OCI-LY1 (cell line): ENCODE results near the gene PARD3B.

Experiments used
- H2AFZ ChIP-seq: fragments of 200-600 bp; sonication (generic), shearing (Covaris generic); 2 replicates; pipeline ENCODE4 v1.6.0; 2014; ENCODE audit warnings: antibody characterized with exemption, mild to moderate bottlenecking, low read length
- H3F3A ChIP-seq: fragments of 200-600 bp; sonication (generic), shearing (Covaris generic); 2 replicates; pipeline ENCODE4 v1.6.0; 2014; ENCODE audit warnings: mild to moderate bottlenecking, antibody characterized with exemption, low read length, moderate library complexity; ENCODE audit not compliant: insufficient read depth
- H3K27ac ChIP-seq: fragments of 200-600 bp; sonication (generic); 2 replicates; pipeline ENCODE4 v1.5.1; 2014; ENCODE audit warnings: low read length, mixed run types, mild to moderate bottlenecking, low read depth; ENCODE audit not compliant: poor library complexity, severe bottlenecking
- H3K27me3 ChIP-seq: fragments of 200-600 bp; sonication (generic); 2 replicates; pipeline ENCODE4 v1.6.0; 2014; ENCODE audit warnings: antibody characterized with exemption, mild to moderate bottlenecking, low read length, moderate library complexity; ENCODE audit not compliant: insufficient read depth
- H3K36me3 ChIP-seq: fragments of 200-600 bp; sonication (generic); 2 replicates; pipeline ENCODE4 v1.6.1; 2014; ENCODE audit warnings: mild to moderate bottlenecking, antibody characterized with exemption, low read length, moderate library complexity, mixed read lengths; ENCODE audit not compliant: insufficient read depth
- H3K4me1 ChIP-seq: fragments of 200-600 bp; sonication (generic); 2 replicates; pipeline ENCODE4 v1.5.1; 2014; ENCODE audit warnings: mild to moderate bottlenecking, low read length, moderate library complexity; ENCODE audit not compliant: insufficient read depth, severe bottlenecking
- H3K4me2 ChIP-seq: fragments of 200-600 bp; sonication (generic), shearing (Covaris generic); 2 replicates; pipeline ENCODE4 v1.6.1; 2014; ENCODE audit warnings: low read length
- H3K4me3 ChIP-seq: fragments of 200-600 bp; sonication (generic); 2 replicates; pipeline ENCODE4 v1.5.1; 2014; ENCODE audit warnings: low read length, low read depth, mild to moderate bottlenecking, mixed read lengths; ENCODE audit not compliant: poor library complexity, severe bottlenecking
- H3K79me2 ChIP-seq: fragments of 200-600 bp; shearing (Covaris generic); 2 replicates; pipeline ENCODE4 v1.6.1; 2016; ENCODE audit warnings: mixed run types, low read length, mixed read lengths; ENCODE audit not compliant: insufficient read depth
- H3K9ac ChIP-seq: fragments of 200-600 bp; sonication (generic), shearing (Covaris generic); 2 replicates; pipeline ENCODE4 v1.6.1; 2014; ENCODE audit warnings: mild to moderate bottlenecking, low read length, mixed read lengths
- H3K9me2 ChIP-seq: fragments of 200-600 bp; sonication (generic), shearing (Covaris generic); 2 replicates; pipeline ENCODE4 v1.6.1; 2014; ENCODE audit warnings: low read depth, mild to moderate bottlenecking, low read length, mixed read lengths
- H3K9me3 ChIP-seq: fragments of 200-600 bp; shearing (Covaris generic); 2 replicates; pipeline ENCODE4 v1.6.1; 2014; ENCODE audit warnings: low read length, mixed read lengths
- H4K20me1 ChIP-seq: fragments of 200-600 bp; sonication (generic), shearing (Covaris generic); 2 replicates; pipeline ENCODE4 v1.6.0; 2016; ENCODE audit warnings: mild to moderate bottlenecking, low read length; ENCODE audit not compliant: insufficient read depth
- CTCF ChIP-seq: fragments of 200-600 bp; sonication (generic), shearing (Covaris generic); IDR thresholded peaks from 2 replicates; pipeline ENCODE4 v1.5.1; 2017; ENCODE audit warnings: mild to moderate bottlenecking, antibody characterized with exemption, low read length, moderate library complexity, mixed read lengths
- EZH2 ChIP-seq: fragments of 200-600 bp; sonication (generic), shearing (Covaris generic); IDR thresholded peaks from 2 replicates; pipeline ENCODE4 v1.8.0; 2017; ENCODE audit warnings: borderline replicate concordance, mixed run types, mild to moderate bottlenecking, antibody characterized with exemption, low read length, moderate library complexity, mixed read lengths

The PARD3B gene

GRCh38 chr2:205280596-205281236 is 735.4 kb downstream of the PARD3B start:
- Histone ChIP-seq H3K9me3 (no peaks in the 10 kb centered on the region), H3K4me3 (no peak overlapping the region), H3K9ac (no peak overlapping the region), H3K27me3 (no peaks in the 10 kb centered on the region; the same call in 1 of the 2 replicates), H3K4me2 (no peak overlapping the region), H3K79me2 (no peaks in the 10 kb centered on the region), H3K9me2 (no peaks in the 10 kb centered on the region), H3K36me3 (no peaks in the 10 kb centered on the region), H4K20me1 (no peaks in the 10 kb centered on the region), H3K4me1 (no peaks in the 10 kb centered on the region), H3K27ac (no peak overlapping the region), H3F3A (no peaks in the 10 kb centered on the region), H2AFZ (no peak overlapping the region)
- TF ChIP-seq EZH2 = no peak
- no peak for TF ChIP-seq CTCF

DNA sequence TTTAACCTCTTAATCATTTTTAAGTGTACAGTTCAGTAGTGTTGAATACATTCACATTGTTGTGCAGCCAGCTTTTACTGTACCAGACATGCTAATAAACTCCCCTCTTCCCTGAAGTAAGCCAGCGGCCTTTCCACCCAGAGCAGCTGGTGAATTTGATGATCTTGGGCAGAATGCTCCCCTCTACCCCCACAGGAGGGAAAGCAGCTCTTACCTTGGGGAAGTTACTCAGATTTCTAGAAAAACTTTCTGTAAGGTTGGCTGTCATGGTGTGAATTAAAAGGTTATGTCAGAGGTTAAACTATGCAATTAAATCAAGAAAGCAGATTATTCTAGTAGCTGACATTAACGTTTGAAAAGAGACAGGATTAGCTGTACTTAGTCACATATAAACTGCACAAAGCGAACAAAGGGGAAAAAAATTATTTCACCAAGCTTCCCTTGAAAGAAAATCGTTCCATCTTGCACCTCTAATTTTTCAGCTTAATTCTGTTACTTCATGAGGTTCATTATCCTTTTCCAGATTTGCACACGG is 738.5 kb downstream of the PARD3B start:
- Histone ChIP-seq H3K79me2 (no peaks in the 10 kb centered on the region), H3K27ac (no peak overlapping the region), H3K27me3 (no peaks in the 10 kb centered on the region; the same call in 1 of the 2 replicates), H3K4me3 (no peak overlapping the region), H4K20me1 (no peaks in the 10 kb centered on the region), H3K4me1 (no peaks in the 10 kb centered on the region), H3K9ac (no peak overlapping the region), H2AFZ (no peak overlapping the region), H3K9me3 (no peaks in the 10 kb centered on the region), H3K4me2 (no peak overlapping the region), H3K9me2 (no peaks in the 10 kb centered on the region), H3K36me3 (no peaks in the 10 kb centered on the region), H3F3A (no peaks in the 10 kb centered on the region)
- TF ChIP-seq EZH2 (no peak), CTCF (no peak)

GRCh38 chr2:205284334-205284733 is 739.1 kb downstream of the PARD3B start:
- H3K9me2 ChIP-seq = no peaks in the 10 kb centered on the region
- H3K36me3 ChIP-seq = no peaks in the 10 kb centered on the region
- H2AFZ ChIP-seq = no peak overlapping the region
- H3K4me1 ChIP-seq = no peaks in the 10 kb centered on the region
- H4K20me1 ChIP-seq = no peaks in the 10 kb centered on the region
- H3K9ac ChIP-seq = no peak overlapping the region
- no peaks in the 10 kb centered on the region for H3F3A ChIP-seq
- H3K27ac ChIP-seq = no peak overlapping the region
- H3K9me3 ChIP-seq = no peaks in the 10 kb centered on the region
- H3K27me3 ChIP-seq = no peaks in the 10 kb centered on the region; the same call in 1 of the 2 replicates
- TF ChIP-seq CTCF (no peak), EZH2 (no peak)
- H3K4me2 ChIP-seq = no peak overlapping the region
- no peaks in the 10 kb centered on the region for H3K79me2 ChIP-seq
- H3K4me3 ChIP-seq = no peak overlapping the region
